ENCODE data around the gene MED25. TPM values are rescaled to one million over a fixed set of nuclear protein-coding genes. Genes with fewer than 3 reads are reported as not detected.

The MED25 gene
- total and polyA plus RNA-seq, 9 of the 15 experiments (the other 6 are each of a cell fraction or from before 2014, with no cell fraction given) = 4.1 to 93.9 (median 19.3) TPM

DNA sequence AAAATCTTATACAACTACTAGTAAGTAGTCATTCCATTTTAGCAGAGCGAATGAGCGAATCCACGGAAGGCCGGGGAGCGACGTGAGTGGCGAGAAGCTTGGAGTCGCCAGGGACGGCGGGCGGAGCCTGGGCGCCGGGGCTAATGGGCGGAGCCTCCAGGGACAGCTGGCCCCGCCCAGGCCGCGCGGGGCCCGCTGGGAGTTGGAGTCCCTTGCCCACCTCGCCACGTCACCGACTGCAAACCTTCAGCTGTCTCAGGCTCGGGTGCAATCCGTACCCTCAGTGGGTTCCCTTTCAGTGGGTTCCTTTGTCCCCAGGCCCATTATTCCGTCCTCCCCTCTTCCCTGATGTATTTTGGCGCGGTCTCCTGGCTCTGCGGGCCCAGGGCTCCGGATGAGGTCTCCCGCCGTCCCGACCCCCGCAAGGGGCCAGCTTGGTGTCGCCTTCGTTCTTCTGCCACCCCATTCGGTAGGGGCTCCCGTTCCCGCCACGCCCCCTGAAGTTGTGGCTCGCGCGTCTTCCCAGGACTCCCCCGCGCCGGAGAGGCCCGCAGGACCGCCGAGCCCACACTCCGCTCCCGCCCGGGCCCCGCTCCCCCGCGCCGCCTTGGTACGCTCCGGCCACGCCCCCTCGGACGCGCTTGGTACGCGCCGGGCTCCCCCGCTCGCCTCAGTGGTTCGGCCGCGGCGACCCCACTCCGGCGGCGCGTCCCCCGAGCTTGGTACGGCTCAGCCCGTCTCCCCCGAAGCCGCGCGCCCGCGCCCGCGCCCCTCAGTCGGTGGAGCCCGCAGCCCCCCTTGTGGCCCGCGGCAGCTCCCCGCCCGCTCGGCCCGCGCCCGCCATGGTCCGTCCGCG, 32.6 kb downstream of the MED25 start, which contains the start of gene PTOV1 (continued):
- TF ChIP-seq PHB (CRISPR knock-in tag; IDR thresholded peaks at IDR 0.05) = 0 out of 2 replicates have a peak, but pooled peaks have one; percentile 35
- TF ChIP-seq STAG1 (CRISPR knock-in tag; IDR thresholded peaks at IDR 0.05; ENCODE audit: borderline replicate concordance) = no peak
- TF ChIP-seq, protein P1, sequence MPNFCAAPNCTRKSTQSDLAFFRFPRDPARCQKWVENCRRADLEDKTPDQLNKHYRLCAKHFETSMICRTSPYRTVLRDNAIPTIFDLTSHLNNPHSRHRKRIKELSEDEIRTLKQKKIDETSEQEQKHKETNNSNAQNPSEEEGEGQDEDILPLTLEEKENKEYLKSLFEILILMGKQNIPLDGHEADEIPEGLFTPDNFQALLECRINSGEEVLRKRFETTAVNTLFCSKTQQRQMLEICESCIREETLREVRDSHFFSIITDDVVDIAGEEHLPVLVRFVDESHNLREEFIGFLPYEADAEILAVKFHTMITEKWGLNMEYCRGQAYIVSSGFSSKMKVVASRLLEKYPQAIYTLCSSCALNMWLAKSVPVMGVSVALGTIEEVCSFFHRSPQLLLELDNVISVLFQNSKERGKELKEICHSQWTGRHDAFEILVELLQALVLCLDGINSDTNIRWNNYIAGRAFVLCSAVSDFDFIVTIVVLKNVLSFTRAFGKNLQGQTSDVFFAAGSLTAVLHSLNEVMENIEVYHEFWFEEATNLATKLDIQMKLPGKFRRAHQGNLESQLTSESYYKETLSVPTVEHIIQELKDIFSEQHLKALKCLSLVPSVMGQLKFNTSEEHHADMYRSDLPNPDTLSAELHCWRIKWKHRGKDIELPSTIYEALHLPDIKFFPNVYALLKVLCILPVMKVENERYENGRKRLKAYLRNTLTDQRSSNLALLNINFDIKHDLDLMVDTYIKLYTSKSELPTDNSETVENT (CRISPR knock-in tag; IDR thresholded peaks at IDR 0.05) = peak; percentile 86
- no peak for TF ChIP-seq WHSC1 (IDR thresholded peaks at IDR 0.05; ENCODE audit: low read length)
- TF ChIP-seq, protein P2, sequence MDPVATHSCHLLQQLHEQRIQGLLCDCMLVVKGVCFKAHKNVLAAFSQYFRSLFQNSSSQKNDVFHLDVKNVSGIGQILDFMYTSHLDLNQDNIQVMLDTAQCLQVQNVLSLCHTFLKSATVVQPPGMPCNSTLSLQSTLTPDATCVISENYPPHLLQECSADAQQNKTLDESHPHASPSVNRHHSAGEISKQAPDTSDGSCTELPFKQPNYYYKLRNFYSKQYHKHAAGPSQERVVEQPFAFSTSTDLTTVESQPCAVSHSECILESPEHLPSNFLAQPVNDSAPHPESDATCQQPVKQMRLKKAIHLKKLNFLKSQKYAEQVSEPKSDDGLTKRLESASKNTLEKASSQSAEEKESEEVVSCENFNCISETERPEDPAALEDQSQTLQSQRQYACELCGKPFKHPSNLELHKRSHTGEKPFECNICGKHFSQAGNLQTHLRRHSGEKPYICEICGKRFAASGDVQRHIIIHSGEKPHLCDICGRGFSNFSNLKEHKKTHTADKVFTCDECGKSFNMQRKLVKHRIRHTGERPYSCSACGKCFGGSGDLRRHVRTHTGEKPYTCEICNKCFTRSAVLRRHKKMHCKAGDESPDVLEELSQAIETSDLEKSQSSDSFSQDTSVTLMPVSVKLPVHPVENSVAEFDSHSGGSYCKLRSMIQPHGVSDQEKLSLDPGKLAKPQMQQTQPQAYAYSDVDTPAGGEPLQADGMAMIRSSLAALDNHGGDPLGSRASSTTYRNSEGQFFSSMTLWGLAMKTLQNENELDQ (CRISPR knock-in tag; IDR thresholded peaks at IDR 0.05; ENCODE audit: borderline replicate concordance) = no peak
- TF ChIP-seq, protein P3, sequence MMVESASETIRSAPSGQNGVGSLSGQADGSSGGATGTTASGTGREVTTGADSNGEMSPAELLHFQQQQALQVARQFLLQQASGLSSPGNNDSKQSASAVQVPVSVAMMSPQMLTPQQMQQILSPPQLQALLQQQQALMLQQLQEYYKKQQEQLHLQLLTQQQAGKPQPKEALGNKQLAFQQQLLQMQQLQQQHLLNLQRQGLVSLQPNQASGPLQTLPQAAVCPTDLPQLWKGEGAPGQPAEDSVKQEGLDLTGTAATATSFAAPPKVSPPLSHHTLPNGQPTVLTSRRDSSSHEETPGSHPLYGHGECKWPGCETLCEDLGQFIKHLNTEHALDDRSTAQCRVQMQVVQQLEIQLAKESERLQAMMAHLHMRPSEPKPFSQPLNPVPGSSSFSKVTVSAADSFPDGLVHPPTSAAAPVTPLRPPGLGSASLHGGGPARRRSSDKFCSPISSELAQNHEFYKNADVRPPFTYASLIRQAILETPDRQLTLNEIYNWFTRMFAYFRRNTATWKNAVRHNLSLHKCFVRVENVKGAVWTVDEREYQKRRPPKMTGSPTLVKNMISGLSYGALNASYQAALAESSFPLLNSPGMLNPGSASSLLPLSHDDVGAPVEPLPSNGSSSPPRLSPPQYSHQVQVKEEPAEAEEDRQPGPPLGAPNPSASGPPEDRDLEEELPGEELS (CRISPR knock-in tag; IDR thresholded peaks at IDR 0.05; ENCODE audit: borderline replicate concordance) = no peak
- TF ChIP-seq STAT5B (CRISPR knock-in tag; IDR thresholded peaks at IDR 0.05) = no peak
- peak; percentile 30 for TF ChIP-seq NUFIP1 (IDR thresholded peaks at IDR 0.05; ENCODE audit: partially characterized antibody)
- peak in 2 of 3 experiments; percentile 27 to 61 for TF ChIP-seq YY1 (IDR thresholded peaks at IDR 0.05; ENCODE audit: borderline replicate concordance in 1 of 3, control insufficient read depth in 1 of 3, extremely low read depth in 1 of 3, insufficient read depth in 3 of 3, insufficient read length in 1 of 3, insufficient replicate concordance in 2 of 3, low read depth in 1 of 3, low read length in 2 of 3)
- TF ChIP-seq RCOR1 (IDR thresholded peaks at IDR 0.05; ENCODE audit: borderline replicate concordance in 1 of 2, low read depth in 2 of 2, low read length in 2 of 2) = no peak
- no peak for TF ChIP-seq TSC22D4 (tag; IDR thresholded peaks at IDR 0.05)
- TF ChIP-seq, protein P4, sequence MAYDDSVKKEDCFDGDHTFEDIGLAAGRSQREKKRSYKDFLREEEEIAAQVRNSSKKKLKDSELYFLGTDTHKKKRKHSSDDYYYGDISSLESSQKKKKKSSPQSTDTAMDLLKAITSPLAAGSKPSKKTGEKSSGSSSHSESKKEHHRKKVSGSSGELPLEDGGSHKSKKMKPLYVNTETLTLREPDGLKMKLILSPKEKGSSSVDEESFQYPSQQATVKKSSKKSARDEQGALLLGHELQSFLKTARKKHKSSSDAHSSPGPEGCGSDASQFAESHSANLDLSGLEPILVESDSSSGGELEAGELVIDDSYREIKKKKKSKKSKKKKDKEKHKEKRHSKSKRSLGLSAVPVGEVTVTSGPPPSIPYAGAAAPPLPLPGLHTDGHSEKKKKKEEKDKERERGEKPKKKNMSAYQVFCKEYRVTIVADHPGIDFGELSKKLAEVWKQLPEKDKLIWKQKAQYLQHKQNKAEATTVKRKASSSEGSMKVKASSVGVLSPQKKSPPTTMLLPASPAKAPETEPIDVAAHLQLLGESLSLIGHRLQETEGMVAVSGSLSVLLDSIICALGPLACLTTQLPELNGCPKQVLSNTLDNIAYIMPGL (CRISPR knock-in tag; IDR thresholded peaks at IDR 0.05) = peak; percentile 96
- 0 out of 2 replicates have a peak, but pooled peaks have one; percentile 2 for TF ChIP-seq MAFK (IDR thresholded peaks at IDR 0.05; ENCODE audit: low read length)
- TF ChIP-seq, protein P5, sequence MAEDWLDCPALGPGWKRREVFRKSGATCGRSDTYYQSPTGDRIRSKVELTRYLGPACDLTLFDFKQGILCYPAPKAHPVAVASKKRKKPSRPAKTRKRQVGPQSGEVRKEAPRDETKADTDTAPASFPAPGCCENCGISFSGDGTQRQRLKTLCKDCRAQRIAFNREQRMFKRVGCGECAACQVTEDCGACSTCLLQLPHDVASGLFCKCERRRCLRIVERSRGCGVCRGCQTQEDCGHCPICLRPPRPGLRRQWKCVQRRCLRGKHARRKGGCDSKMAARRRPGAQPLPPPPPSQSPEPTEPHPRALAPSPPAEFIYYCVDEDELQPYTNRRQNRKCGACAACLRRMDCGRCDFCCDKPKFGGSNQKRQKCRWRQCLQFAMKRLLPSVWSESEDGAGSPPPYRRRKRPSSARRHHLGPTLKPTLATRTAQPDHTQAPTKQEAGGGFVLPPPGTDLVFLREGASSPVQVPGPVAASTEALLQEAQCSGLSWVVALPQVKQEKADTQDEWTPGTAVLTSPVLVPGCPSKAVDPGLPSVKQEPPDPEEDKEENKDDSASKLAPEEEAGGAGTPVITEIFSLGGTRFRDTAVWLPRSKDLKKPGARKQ (CRISPR knock-in tag; IDR thresholded peaks at IDR 0.05) = no peak

Measured in K562 (cell line).